GM18861 (cell line): ENCODE results near the gene FAM171A2.

Source experiments
- ATAC-seq: cut with Tn5 transposase; IDR thresholded peaks from one replicate; pipeline ENCODE4 v1.9.1; 2021; ENCODE audit not compliant: unreplicated experiment

The FAM171A2 gene

GRCh38 chr17:44309472-44309871 is 54.2 kb downstream of the FAM171A2 start:
- no peak for ATAC-seq

DNA sequence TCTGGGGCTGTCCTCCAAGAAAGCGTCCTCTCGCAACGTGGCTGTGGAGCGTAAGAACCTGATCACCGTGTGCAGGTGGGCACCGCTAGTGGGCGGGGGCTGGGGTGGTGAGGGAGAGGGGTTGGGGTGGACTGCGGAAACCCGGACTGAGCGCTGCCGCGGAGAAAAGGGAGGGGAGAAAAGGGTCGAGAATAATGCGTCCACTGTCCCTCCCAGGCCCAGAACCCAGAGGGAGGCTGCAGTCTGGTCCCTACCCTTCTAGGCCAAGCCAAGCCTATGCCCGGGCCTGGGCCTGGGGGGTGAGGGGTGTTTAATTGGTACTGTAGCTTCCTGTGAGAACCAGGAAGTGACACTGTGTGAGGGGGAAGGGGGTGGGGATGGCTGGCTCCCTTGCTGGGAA is 54.8 kb downstream of the FAM171A2 start:
- no peak for ATAC-seq

- no peak for ATAC-seq
These were observed 55.3 kb downstream of the FAM171A2 start, which contains the start of gene RUNDC3A for GRCh38 chr17:44308320-44308818. Gene RUNDC3A, plus strand, starts transcription at chr17:44308601. Its CDS starts 232 bp downstream, at chr17:44308833.

DNA sequence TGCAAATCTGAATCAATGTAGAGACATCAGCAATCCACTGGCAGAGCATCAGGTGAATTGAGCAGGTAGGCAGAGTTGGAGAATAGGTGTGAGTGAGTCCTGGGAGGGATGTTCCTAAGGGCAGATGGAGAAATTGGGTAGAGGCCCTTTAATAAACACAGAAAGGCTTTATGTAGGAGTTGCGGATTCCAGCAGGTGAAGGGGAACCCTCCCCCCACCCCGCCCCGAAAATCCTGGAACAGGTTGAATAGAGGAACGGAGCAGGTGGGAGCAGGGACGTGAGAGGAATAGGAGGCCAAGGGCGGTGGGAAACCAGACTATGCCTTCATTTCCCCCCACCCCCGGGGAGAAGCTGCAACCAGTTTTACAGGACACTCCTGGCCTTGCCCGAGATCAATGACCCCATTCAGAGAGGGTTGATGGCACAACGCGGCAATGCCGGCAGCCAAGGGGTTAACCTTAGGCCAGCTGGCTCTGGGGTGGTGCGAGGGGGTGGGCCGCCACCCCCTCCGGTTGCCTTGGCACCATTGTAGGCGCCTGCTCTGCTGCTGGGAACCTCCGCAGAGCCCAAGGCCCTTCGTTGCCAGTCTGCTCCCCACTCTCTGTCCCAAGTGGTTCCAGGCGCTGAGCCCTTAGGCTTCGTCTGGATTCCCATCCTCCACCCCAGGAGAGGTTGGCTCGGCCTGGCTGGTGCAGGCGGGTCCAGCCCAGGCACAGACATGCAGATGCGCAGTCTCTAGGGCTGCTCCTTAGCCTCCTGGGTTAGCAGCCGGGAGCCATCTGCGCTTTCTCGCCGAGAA is 56.1 kb downstream of the FAM171A2 start:
- ATAC-seq: no peak

GRCh38 chr17:44304651-44305050 is 59.0 kb downstream of the FAM171A2 start:
- no peak for ATAC-seq
